Mucosa of gallbladder (tissue), 1 donor: Measurements from ENCODE around the gene APLF. TPM values are rescaled to one million over a fixed set of nuclear protein-coding genes. Genes with fewer than 3 reads are reported as not detected.
A peak's percentile ranks its signal among the peaks of the same experiment; 100 is the strongest.
"Not testable (repeated sequence)": the region's sequence is repeated elsewhere in the genome, so short reads cannot be mapped to it uniquely, and the experiment has no call there.

Experiments used
- DNase-seq: peaks from one replicate; pipeline ENCODE4 v3.0.0-alpha.2; 2020; ENCODE audit warnings: low spot score
- total RNA-seq: library from RNA; stranded (reverse); gene quantifications from one replicate; pipeline ENCODE4 v1.2.1, GENCODE V29; 2021
- donor health status: DM: no; HTN: no; CAD: no.

Gene APLF
- total RNA-seq, 1 donor from 2014 or later = 3.5 TPM

DNA sequence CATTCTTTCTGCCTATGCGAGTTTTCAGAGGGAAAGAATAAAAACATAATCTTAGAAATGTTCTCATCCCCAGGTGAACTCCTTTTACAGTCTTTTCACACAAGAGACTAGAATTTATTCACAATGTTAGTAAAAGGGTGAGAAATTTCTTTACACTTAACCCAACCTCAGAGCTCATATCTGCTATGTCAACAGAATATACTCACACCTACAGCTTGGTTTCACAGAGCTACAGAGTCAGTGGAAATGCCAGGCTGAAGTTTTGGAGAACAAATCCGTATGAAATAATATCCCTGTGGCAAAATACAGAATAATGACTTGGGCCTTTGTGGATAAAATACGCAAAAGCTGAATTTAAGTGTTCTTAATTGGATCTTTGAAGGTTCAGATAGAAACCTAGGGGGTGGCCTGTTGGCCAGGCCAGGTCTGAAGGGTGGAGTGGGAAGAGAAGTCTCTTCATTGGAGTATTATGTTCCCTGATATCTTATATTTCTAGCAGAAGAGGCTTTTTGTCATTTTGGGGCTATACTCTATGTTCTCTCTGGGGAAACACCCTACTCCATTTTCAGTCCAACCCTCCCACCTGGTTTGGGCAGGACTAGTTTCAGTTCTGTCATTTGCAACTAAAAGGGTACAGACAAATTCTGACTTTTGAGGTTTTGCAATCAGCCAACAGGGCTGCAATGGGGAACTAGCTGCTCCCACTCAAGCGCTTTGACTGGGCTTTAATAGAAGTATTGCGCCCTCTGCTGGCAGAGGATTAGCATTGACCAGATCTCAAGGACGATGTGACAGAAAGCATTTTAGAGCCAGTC, 26.0 kb upstream of the APLF start:
- DNase-seq = peak; percentile 80

- DNase-seq = no peak
These were observed 25.4 kb upstream of the APLF start for GRCh38 chr2:68441994-68442322.

GRCh38 chr2:68446425-68446824, 21.0 kb upstream of the APLF start:
- DNase-seq = not testable (repeated sequence)

GRCh38 chr2:68447118-68447517, 20.3 kb upstream of the APLF start:
- DNase-seq = no peak

GRCh38 chr2:68448671-68449653, 18.4 kb upstream of the APLF start:
- no peak for DNase-seq

- DNase-seq = no peak
These were observed 15.1 kb upstream of the APLF start for GRCh38 chr2:68452158-68452900.

DNA sequence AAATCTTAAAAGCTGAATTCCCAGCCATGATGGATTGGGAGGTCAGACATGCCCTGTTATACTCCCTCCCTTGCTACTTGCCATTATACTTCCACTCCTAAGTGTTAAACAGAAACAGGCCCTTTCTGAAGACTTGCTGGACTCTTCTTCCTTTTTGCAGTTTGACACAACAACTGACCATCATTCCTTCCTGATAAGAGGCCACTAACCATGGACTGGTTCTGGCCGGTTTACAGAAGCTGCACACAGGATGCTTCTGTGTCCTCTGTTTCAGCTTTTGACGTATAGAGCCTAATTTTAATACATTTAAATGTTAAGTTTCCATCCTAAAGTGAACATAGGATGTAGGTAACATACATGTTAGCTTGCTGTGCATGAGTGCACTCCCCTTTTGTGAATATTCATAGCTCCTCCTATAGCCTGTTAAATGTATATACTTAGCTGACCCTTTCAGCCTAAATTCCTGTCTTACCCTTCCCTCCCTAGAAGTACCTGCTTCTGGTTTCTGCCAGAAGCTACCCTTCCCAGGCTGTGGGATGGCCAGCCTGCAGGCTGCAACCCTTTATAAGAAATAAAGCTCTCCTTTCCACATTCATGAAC, 13.5 kb upstream of the APLF start:
- no peak for DNase-seq

DNA sequence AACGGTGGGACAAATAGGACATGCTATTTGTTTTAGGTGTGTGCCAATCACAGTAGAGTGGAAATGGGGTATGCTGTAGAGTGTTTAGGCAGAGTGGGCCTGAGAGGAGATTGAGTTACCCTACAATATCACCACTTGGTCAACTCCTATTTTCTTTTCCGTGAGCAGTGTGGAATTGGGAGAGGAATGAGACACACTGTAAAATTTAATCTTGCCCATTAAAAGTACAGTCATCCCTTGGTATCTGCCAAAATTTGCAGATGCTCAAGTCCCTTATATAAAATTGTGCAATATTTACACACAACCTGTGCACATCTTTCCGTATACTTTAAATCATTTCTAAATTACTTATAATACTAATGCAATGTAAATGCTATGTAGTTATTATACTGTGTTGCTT, 12.7 kb upstream of the APLF start:
- no peak for DNase-seq

- DNase-seq = no peak
These were observed 11.2 kb upstream of the APLF start for GRCh38 chr2:68456198-68456597.

GRCh38 chr2:68458981-68459380, 8.4 kb upstream of the APLF start:
- DNase-seq = no peak

DNA sequence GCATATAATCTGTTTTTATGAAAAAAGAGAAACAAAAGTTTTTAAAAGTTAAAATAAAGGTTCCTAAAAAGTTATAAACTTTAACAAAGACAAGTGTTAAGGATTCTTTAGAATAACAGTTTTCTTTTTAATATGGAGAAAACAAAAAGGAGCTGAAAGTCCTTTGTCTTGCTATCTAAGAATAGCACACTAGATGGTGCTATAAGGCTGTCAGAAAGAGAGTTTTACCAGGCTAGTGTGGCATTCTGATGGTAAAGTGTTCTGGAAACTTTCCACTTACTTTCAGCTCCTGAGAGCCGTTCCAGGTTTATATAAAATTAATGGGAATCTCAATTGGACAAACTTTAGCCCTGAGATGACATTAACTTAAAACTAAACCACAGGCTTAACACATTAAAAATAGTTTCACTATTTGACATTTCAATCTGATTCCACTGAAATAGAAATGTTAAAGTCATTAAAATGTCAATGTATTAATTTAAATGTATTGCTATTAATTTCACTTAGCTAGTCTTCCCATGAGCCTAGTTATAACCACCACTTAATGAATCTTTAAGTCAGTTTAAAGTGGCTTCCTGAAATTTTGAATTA, 4.0 kb upstream of the APLF start:
- DNase-seq = no peak

GRCh38 chr2:68464651-68465050, 2.7 kb upstream of the APLF start:
- no peak for DNase-seq

GRCh38 chr2:68465081-68465916, 2.1 kb upstream of the APLF start:
- no peak for DNase-seq

DNA sequence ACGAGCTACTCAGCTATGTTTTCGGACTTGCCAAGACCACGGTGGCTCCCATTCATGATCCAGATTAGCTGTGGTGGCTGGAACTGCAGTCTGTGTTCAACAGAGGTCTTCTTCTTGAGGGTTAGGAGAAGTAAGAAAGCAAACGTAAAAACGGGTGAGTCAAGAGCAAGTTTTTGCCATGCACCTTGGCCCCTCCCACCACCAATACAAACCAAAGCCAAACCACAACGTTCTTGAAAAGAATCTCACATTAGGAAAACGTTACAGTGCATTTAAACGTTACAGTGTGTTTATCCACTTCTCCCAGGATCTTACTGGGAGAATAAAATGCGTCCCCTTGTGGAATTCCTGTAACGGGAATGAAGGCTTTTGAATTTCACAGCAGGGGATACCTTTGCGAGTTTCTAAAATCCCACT, 1.0 kb upstream of the APLF start:
- DNase-seq = no peak

DNA sequence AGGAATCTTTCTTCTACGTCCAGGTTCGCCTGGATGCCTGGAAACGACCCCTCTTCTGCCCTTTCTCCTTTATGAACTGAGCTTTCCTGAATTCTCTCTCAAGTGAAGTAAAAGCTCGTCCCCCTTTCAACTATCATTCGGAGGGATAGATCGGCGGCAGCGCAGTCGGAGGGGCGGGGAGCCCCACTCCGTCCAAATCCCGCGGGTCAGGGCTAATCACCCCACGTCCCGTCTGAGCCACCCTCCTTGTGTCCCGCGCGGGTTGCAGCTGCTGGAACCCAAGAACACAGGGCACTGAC, 658 bp upstream of the APLF start:
- DNase-seq = no peak

GRCh38 chr2:68468801-68469200, 1.4 kb downstream of the APLF start:
- no peak for DNase-seq

DNA sequence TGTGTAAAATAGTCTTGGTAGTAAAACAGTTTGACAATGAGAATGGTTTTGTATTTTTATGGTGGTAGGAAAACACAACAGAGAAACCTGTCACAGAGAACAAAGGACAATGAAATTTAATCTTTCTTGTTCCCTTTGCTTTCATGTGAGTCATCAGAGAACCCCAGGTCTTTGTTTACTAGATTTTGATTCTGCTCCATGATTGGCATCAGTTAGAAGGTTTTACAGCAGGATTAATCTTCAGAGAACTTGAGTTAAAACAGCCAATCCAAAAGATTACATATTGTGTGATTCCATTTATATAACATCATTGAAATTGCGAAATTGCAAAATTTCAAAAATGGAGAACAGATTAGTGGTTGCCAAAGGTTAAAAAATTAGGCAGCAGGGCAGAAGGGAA, 2.5 kb downstream of the APLF start:
- DNase-seq = no peak

GRCh38 chr2:68471385-68471784, 4.0 kb downstream of the APLF start:
- DNase-seq = no peak

DNA sequence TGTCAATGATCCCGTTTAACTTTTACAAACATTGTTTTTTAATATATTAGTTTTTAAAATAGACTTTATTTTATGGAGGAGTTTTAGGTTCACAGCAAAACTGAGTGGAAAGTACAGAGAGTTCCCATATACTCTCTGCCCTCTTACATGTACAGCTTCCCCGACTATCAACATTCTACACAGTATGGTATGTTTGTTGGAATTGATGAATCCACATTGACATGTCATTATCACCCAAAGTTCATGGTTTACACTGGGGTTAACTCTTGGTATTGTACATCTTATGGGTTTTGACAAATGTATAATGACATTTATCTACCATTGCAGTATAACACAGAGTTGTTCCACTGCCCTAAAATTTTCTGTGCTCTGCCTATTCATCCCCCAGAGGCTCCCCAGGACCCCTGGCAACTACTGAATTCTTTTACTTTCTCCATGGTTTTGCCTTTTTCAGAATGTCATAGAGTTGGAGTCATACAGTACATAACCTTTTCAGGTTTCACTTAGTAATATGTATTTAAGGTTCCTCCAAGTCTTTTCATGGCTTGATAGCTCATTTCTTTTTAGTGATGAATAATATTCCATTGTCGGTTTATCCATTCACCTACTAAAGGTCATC, 5.5 kb downstream of the APLF start:
- no peak for DNase-seq

GRCh38 chr2:68475110-68475509, 7.7 kb downstream of the APLF start:
- no peak for DNase-seq
